Chondrocyte (in vitro differentiated cells): ENCODE measurements around the gene FAM163B. TPM values are rescaled to one million over a fixed set of nuclear protein-coding genes. Genes with fewer than 3 reads are reported as not detected.

ENCODE experiments used
- DNase-seq: peaks from one replicate; pipeline ENCODE4 v3.0.0; 2021; ENCODE audit warnings: mixed read lengths, low spot score
- H3K27ac Mint-ChIP-seq: one replicate; pipeline ENCODE4 v1.8.0; 2021; ENCODE audit warnings: mild to moderate bottlenecking, moderate library complexity, mixed read lengths; ENCODE audit not compliant: unreplicated experiment
- H3K27me3 Mint-ChIP-seq: 2 replicates; pipeline ENCODE4 v1.8.0; 2021; ENCODE audit warnings: low read depth, mixed read lengths
- H3K36me3 Mint-ChIP-seq: 2 replicates; pipeline ENCODE4 v1.8.0; 2021; ENCODE audit warnings: low read depth, mixed read lengths
- H3K4me1 Mint-ChIP-seq: 2 replicates; pipeline ENCODE4 v1.8.0; 2021; ENCODE audit warnings: low read depth, mild to moderate bottlenecking, mixed read lengths
- H3K4me3 Mint-ChIP-seq: one replicate; pipeline ENCODE4 v1.8.0; 2021; ENCODE audit warnings: mild to moderate bottlenecking, moderate library complexity, mixed read lengths; ENCODE audit not compliant: unreplicated experiment
- H3K9me3 Mint-ChIP-seq: 2 replicates; pipeline ENCODE4 v1.8.0; 2021; ENCODE audit warnings: low read depth, mixed read lengths
- CTCF ChIP-seq: fragments of 200-600 bp; sonication (generic); IDR thresholded peaks from 2 replicates; pipeline ENCODE4 v1.5.0; 2021; ENCODE audit warnings: antibody characterized with exemption, mild to moderate bottlenecking, moderate library complexity
- total RNA-seq: library from RNA; stranded (reverse); gene quantifications from 3 replicates; pipeline ENCODE4 v1.2.1, GENCODE V29; 2021

The FAM163B gene
- total RNA-seq, 1 donor from 2014 or later = not detected

- Mint-ChIP-seq H3K4me1 (no peaks in the 10 kb centered on the region), H3K9me3 (no peaks in the 10 kb centered on the region), H3K4me3 (no peak overlapping the region), H3K27me3 (peaks cover 28% of the 10 kb centered on the region), H3K36me3 (no peaks in the 10 kb centered on the region), H3K27ac (no peak overlapping the region)
- DNase-seq = no peak
- TF ChIP-seq CTCF = no peak
These were observed 37.7 kb downstream of the FAM163B start for GRCh38 chr9:133571391-133571890.

- DNase-seq = no peak
- H3K27ac Mint-ChIP-seq = no peak overlapping the region
- no peaks in the 10 kb centered on the region for H3K4me1 Mint-ChIP-seq
- no peak overlapping the region for H3K4me3 Mint-ChIP-seq
- no peaks in the 10 kb centered on the region for H3K36me3 Mint-ChIP-seq
- no peak for TF ChIP-seq CTCF
- H3K9me3 Mint-ChIP-seq = no peaks in the 10 kb centered on the region
- H3K27me3 Mint-ChIP-seq = peaks cover 27% of the 10 kb centered on the region
These were observed 38.5 kb downstream of the FAM163B start for GRCh38 chr9:133570691-133571080.

GRCh38 chr9:133569891-133570690, 39.1 kb downstream of the FAM163B start:
- Mint-ChIP-seq H3K4me3 (no peak overlapping the region), H3K27ac (no peak overlapping the region)

GRCh38 chr9:133569121-133569785, 39.9 kb downstream of the FAM163B start:
- Mint-ChIP-seq H3K4me1 (no peaks in the 10 kb centered on the region), H3K9me3 (no peaks in the 10 kb centered on the region), H3K27me3 (peaks cover 25% of the 10 kb centered on the region), H3K4me3 (no peak overlapping the region), H3K27ac (no peak overlapping the region), H3K36me3 (no peaks in the 10 kb centered on the region)
- no peak for TF ChIP-seq CTCF
- no peak for DNase-seq

More at GRCh38 chr9:133569891-133570690, 39.1 kb downstream of the FAM163B start:
- Mint-ChIP-seq H3K9me3 (no peaks in the 10 kb centered on the region), H3K36me3 (no peaks in the 10 kb centered on the region), H3K27me3 (peaks cover 25% of the 10 kb centered on the region), H3K4me1 (no peaks in the 10 kb centered on the region)
- TF ChIP-seq CTCF = no peak
- DNase-seq = no peak

- no peak for TF ChIP-seq CTCF
- Mint-ChIP-seq H3K4me1 (peaks cover 5% of the 10 kb centered on the region), H3K9me3 (no peaks in the 10 kb centered on the region), H3K4me3 (no peak overlapping the region), H3K27ac (no peak overlapping the region), H3K27me3 (peaks cover 28% of the 10 kb centered on the region), H3K36me3 (no peaks in the 10 kb centered on the region)
- no peak for DNase-seq
These were observed 41.0 kb downstream of the FAM163B start for GRCh38 chr9:133568186-133568585.
